GM18907 (cell line): ENCODE measurements around the gene CD22.
"Not testable (repeated sequence)": the region's sequence is repeated elsewhere in the genome, so short reads cannot be mapped to it uniquely, and the experiment has no call there.

ENCODE experiments used
- ATAC-seq: cut with Tn5 transposase; IDR thresholded peaks from one replicate; pipeline ENCODE4 v1.9.1; 2021; ENCODE audit warnings: mild to moderate bottlenecking, moderate library complexity; ENCODE audit not compliant: unreplicated experiment

Gene CD22

DNA sequence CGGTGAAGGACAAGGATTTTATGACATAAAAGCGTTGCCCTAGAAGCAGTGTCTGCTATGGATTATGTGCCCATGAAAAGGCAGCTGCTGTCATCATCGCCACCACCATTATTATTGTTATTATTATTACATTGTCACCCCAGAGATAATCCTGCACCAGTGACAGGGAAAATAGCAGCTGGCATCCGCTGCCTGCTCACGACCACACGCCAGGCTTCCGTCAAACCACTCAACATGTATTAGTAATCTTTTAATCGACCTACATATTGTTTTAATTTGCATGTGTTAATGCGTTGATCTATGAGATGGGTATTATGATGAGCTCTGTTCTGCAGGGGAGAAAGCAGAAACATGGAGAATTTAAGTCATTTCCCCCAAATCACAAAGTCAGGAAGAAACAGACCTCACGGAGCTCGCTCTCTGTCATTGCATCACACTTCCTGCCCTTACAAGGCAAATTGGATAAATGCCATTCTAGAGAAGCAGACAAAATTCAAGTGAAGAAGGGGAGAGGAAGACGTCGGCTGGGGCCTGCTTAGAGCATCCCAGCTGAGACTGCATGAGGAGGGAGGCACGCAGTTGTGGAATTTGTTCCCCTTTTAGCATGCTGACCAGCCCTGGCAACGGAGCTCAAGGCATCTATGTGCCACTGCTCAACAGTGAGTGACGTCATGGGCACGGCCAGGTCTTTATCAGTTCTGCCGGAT, 29.0 kb downstream of the CD22 start, which contains the start of gene FFAR3:
Gene FFAR3, plus strand, starts transcription at position 594 of the 707 bp plus-strand sequence. CDS start 431 bp downstream, outside the sequence.
- no peak for ATAC-seq

DNA sequence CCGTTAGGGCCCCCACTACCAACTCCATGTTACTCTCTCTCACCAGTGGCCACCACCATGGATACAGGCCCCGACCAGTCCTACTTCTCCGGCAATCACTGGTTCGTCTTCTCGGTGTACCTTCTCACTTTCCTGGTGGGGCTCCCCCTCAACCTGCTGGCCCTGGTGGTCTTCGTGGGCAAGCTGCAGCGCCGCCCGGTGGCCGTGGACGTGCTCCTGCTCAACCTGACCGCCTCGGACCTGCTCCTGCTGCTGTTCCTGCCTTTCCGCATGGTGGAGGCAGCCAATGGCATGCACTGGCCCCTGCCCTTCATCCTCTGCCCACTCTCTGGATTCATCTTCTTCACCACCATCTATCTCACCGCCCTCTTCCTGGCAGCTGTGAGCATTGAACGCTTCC, 29.8 kb downstream of the CD22 start:
- ATAC-seq = not testable (repeated sequence)

DNA sequence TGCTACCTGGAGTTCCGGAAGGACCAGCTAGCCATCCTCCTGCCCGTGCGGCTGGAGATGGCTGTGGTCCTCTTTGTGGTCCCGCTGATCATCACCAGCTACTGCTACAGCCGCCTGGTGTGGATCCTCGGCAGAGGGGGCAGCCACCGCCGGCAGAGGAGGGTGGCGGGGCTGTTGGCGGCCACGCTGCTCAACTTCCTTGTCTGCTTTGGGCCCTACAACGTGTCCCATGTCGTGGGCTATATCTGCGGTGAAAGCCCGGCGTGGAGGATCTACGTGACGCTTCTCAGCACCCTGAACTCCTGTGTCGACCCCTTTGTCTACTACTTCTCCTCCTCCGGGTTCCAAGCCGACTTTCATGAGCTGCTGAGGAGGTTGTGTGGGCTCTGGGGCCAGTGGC, 30.4 kb downstream of the CD22 start:
- ATAC-seq = not testable (repeated sequence)

DNA sequence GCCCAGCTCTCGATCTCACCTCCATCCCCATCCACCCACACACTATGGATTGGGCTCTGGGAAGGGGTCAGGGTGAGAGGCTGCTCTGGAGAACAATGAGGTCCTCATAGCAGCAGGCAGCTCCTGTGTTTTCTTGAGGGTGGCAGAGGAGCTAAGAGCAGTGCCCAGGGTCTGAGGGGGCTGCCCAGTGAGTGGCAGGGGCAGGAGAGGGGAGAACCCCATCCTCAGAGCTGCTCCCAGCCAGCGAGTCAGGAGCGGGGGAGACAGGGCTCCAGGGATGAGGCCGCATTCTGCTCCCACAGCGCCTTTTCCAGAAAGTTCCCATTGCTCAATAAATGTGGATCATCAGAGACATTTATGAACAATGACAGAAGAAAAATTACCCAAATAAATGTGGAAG, 31.1 kb downstream of the CD22 start:
- not testable (repeated sequence) for ATAC-seq

DNA sequence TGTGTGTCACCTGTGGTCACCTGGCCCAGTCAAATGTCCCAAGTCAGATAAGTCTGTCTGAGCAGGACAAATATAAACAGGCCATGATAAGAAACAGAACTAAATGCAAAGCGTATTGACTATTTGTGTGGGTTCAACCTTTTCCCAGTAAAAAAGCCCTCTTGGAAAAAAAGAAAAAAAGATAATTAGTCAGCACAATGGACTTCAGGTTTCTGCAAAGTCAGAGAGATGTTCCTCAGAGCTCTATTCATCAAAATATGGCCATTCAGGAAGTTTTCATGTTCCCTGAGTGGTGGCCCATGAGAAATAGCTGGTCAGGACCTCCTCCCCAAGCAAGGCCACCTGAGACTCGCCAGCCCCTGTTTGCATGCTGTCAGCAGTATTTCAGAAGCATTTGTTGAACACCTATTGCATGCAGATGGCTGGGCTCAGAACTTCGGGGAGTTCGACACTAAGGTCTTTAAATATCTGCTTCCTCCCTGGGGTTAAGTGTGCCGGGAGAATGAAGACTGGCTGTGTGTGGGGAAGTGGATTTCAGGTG, 32.0 kb downstream of the CD22 start:
- ATAC-seq = no peak

DNA sequence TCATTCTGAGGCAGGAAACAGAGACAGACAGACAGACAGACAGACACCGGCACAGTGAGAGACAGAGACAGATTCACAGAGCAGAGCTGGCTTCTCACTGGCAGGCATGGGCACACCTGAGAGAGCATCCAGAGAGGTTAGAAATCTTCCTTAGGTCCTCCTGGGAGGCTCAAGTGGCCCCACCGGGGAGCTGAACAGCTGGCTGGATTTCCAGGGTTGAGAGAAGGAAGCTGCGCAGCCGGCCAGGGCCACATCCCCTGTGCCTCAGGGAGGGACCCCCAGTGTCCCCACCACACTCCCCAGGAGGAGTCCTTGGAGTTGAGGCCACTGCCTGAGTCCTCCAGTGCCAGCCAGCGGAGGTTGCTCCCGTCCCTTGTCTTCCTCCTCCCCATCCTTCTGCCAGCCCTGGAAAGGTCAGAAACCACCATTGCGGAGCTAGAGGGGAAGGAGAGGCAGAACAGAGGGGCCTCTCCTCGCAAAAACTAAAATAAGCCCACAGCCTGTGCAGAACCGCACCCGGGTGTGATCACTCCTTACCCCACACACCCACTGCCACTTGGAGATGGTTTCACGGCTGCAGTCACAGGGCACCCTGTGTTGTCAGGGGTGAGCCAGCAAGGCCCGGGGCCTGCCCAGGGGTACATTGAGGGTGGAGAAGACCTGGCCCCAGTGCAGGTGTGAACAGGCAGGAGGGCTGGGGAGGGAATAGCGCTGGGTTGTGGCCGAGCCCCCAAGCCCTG, 33.4 kb downstream of the CD22 start:
- no peak for ATAC-seq

DNA sequence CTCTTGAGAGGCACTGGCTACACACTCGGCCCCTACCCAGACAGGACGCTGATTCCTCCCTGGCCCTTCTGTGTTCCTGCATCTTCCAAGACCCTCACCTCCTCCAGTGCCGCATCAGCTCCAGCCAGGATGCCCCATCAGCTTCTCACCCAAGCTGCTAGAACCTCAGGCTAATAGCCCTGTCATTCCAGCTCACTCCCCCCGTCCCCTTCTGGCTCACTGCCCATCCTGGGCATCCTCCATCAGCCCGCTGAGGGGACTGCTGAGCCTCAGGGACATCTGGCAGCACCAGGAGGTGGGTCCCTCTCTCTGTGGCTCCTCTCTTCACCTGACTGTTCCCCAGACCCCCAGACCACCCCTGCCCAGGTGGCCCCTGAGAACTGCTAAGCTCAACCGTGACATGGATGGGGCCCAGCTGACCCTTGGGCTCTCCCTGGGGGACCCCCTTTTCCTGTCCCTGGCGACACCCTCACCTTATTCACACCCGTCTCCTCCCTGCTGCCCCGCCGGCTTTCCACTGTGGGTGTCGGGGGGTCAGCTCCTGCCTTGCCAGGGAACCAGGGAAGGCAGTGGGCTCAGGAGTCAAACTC, 34.1 kb downstream of the CD22 start:
- ATAC-seq = no peak

DNA sequence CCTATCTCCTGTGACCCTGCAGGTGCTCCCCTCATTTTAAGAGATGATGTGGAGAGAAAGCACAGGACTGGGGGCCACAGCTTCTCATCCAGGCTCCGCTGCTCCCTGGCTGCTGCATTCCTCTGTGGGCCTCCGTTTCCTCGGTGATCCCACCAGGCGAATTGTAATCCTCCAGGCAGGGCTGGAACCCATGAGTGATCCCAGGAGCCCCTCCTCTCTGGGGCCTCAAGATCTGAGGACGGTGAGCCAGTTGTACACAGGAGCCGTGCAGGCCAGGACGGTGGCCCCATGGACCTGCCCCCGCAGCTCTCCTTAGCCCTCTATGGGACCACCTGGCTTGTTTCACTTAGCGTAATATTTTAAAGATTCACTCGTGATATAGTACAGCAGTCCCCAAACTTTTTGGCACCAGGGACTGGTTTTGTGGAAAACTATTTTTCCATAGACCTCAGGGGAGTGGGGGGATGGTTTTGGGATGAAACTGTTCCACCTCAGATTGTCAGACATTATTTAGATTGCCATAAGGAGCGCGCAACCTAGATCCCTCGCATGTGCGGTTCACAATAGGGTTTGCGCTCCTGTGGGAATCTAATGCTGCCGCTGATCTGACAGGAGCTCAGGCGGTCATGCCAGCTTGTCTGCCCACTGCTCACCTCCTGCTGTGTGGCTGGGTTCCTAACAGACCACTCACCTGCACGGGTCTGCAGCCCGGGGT, 34.9 kb downstream of the CD22 start:
- no peak for ATAC-seq

DNA sequence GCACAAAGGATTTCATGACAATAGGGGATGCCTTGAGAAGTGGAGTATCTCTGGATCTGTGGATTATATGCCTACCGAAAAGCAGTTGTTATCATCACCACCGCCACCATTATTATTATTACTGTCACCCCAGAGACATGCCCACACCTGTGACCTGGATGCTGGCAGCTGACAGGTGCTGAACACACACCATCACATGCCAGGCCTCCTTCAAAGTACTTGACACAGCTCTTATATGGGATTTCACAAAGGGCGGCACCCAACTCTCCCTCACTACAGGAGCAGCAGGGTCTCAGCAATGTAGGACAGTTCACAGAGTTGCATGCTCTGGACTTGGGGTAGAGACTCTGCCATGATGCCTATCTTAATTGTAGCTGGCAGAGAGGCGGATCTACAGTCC, 36.3 kb downstream of the CD22 start:
- ATAC-seq = no peak

DNA sequence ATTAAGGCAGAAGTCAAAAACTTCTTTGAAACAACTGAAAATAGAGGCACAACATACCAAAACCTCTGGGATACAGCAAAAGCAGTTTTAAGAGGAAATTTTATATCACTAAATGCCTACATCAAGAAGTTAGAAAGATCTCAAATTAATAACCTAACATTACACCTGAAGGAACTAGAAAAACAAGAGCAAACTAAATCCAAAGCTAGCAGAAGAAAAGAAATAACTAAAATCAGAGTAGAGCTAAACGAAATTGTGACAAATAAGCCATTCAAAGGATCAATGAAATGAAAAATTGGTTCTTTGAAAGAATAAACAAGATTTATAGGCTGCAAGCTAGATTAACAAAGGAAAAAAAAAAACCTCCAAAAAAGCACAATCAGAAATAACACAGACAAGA, 39.4 kb downstream of the CD22 start:
- ATAC-seq = no peak

DNA sequence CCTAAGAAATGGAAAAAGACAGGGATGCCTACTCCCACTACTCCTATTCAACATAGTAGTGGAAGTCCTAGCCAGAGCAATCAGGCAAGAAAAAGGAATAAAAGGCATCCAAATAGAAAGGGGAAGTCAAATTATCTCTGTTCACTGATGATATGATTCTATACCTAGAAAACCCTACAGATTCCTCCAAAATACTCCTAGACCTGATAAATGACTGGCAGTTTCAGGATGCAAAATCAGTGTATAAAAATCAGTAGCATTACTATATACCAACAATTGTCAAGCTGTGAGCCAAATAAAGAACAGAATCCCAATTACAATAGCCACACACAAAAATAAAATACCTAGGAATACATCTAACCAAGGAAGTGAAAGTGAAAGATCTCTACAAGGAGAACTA, 40.5 kb downstream of the CD22 start:
- ATAC-seq = no peak

DNA sequence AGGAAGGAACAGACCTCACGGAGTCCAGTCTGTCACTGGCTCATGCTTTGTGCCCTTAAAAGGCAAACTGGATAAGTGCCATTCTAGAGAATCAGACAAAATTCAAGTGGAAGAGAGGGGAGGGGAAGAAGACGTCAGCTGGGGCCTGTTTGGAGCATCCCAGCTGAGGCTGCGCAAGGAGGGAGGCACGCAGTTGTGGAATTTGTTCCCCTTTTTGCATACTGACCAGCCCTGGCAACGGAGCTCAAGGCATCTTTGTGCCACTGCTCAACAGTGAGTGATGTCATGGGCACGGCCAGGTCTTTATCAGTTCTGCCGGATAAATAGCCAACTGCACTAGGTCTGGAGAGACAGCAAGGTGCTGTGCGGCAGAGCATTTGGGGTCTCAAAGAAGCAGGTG, 41.7 kb downstream of the CD22 start, which contains the start of gene GPR42:
Gene GPR42, plus strand, starts transcription at position 347 of the 400 bp plus-strand sequence. CDS start 292 bp downstream, outside the sequence.
- ATAC-seq = no peak

DNA sequence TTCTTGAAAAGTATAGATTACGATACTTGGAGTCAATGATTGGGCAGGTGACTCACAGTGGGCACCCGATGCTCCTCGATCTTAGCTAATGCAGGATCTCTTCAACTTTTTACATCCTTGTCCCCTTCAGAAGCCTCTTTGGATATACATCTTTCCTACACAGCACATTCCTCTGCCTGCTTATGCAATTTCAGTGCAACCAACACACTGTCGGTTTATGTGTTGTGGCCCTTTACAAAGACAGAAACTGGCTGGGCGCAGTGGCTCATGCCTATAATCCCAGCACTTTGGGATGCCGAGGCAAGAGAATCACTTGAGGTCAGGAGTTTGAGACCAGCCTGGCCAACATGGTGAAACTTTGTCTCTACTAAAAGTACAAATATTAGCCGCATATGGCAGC, 44.5 kb downstream of the CD22 start:
- no peak for ATAC-seq

DNA sequence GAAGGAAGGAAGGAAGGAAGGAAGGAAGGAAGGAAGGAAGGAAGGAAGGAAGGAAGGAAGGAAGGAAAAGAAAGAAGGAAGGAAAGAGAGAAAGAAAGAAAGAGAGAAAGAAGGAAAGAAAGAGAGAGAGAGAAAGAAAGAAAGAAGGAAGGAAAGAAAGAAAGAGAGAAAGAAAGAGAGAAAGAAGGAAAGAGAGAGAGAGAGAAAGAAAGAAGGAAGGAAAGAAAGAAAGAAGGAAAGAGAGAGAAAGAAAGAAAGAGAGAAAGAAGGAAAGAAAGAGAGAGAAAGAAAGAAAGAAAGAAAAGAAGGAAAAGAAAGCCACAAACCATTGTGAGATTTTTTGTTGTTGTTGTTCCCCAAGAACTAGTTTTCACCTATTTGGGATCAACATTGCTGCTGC, 45.0 kb downstream of the CD22 start:
- ATAC-seq = not testable (repeated sequence)

DNA sequence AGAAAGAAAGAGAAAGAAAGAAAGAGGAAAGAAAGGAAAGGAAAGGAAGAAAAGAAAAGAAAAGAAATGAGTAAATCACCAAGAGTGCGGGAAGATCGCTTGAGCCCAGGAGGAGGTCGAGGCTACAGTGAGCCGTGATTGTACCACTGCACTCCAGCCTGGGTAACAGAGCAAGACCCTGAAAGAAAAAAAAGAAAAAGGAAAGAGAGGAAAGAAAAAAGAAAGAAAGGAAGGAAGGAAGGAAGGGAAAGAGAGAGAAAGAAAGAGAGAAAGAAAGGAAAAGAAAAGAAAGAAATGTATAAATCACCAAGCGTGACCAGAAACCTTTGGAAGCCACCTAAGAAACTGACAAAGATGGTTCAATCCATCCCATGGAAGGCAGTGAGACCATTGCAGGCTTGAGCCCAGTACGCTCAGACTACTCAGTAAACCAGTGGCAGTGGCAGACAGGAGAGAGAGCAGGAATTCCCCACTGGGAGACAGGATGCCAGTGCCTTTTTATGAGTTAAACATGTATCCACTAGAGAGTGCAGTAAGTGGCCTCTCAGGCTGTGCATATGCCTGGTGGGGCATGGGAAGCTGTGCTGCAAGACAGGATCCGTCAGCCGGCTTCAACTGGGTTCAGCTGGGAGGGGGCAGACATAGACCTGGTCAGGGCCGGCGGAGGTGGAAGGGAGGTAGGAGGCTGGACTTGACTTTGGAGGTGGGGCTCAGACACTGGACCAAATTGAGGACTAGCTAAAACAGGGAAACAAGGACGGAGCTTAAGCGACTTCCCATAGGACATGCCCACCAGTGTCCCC, 46.7 kb downstream of the CD22 start:
- ATAC-seq = no peak

DNA sequence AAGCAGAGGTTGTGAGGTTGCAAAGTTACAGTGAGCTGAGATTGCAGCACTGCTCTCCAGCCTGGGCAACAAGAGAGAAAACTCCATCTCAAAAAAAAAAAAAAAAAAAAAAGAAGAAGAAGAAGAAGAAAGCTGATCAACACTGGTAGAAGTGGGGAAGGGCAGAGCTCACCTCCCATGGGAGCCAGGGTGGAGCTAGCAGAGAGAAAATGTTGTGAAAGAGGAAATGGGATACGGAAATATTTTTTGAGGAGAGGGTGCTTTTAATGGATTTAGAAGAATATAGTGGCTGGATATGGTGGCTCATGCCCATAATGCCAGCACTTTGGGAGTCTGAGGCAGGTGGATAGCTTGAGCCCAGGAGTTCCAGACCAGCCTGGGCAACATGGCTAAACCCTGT, 48.7 kb downstream of the CD22 start:
- ATAC-seq = no peak

DNA sequence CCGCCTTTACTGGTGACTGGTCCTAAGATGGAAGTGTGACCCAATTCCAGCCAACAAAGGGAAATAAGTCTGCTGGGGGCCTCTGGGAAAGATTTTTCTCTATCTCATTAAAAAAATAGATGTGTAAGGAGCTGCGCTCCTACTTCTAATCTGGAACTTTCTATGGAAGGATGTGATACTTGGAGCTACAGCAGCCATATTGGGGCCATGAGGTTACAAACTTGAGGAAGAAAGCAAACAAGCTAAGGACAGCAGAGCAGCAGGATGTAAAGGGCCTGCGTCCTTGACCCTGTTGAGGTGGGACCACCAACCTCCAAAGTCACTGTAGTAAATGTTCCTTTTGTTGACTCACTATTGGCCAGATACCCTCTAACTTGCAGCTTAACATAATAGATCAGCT, 49.4 kb downstream of the CD22 start:
- no peak for ATAC-seq

DNA sequence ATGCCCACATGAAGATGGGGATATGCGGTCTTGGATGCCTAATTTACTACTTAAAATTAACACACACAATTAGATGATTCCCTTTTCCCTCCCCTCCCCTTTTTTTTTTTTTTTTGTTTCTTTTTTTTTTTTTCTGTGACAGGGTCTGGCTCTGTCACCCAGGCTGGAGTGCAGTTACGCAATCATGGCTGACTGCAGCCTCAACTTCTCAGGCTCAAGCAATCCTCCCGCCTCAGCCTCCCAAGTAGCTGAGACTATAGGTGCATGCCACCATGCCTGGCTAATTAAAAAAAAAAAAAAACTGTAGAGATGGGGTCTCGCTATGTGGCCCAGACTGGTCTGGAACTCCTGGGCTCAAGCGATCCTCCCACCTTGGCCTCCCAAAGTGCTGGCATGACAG, 50.6 kb downstream of the CD22 start:
- not testable (repeated sequence) for ATAC-seq

DNA sequence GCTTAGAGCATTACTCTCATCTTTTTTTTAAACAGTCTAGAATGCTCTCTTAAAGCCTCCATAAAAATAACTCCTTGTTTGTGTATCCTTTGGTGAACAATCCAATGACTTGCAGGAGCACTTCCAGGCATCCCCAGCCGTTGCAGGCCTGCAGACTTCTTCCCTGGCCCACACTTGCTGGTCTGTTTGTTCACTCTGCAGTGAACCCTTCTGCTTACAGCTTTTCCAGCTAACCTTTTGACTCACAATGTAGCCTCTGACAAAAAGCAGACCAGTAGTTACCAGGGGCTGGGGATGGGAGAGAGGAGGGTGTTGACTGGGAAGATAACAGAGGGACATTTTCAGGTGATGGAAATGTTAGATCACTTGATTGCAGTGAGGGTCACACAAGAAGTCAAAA, 51.0 kb downstream of the CD22 start:
- ATAC-seq = no peak

DNA sequence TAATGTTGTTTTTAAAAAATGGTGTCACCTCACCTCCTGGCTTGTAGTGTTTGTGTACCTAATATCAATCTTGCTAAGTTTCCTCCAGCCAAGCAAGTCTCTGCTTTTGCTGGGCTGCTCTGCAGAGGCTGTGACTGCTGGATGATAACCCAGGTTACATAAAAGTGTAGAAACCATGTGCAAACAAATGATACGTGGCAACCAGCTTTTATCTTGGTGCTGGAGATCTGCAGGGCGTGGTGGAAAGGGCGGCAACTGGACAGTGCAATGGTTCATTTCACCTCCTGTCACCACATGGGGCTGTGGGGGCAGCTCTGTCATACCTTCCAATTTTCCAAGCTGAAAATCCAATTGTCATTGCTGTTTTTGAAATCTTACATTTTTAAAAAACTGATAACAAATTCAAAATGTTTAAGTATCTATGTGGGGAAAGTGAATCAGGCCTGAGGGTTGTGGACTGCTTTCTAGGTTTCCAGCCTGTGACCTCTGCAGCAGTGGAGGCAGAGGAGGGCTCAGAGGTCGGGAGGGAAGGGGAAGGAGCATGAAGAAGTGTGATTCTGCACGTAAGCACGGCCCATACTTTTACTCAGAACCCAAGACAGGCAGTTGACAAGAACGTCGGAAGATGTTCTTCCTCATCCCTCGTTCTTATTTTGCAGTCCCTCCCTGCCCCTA, 51.6 kb downstream of the CD22 start:
- ATAC-seq = no peak
